ENCODE measurements around the gene ETFDH.
"Not testable (repeated sequence)": the region's sequence is repeated elsewhere in the genome, so short reads cannot be mapped to it uniquely, and the experiment has no call there.

Gene ETFDH

GRCh38 chr4:158678767-158679166, 6.7 kb downstream of the ETFDH start:
- no peak for TF ChIP-seq CTCF (IDR thresholded peaks at IDR 0.05; ENCODE audit: borderline replicate concordance, insufficient read depth, low read depth, low read length)
- H3K4me3 ChIP-seq (ENCODE audit: low read depth, low read length), result no peak overlapping the region

- TF ChIP-seq CTCF (IDR thresholded peaks at IDR 0.05; ENCODE audit: borderline replicate concordance, insufficient read depth, low read depth, low read length), result no peak
- no peak overlapping the region for H3K4me3 ChIP-seq (ENCODE audit: low read depth, low read length)
Measured at GRCh38 chr4:158681629-158682028, 9.5 kb downstream of the ETFDH start.

- H3K4me3 ChIP-seq (ENCODE audit: low read depth, low read length), result no peak overlapping the region
- TF ChIP-seq CTCF (IDR thresholded peaks at IDR 0.05; ENCODE audit: borderline replicate concordance, insufficient read depth, low read depth, low read length), result no peak
Measured at GRCh38 chr4:158682066-158682465, 10.0 kb downstream of the ETFDH start.

GRCh38 chr4:158688813-158689212, 16.7 kb downstream of the ETFDH start:
- no peak overlapping the region for H3K4me3 ChIP-seq (ENCODE audit: low read depth, low read length)
- no peak for TF ChIP-seq CTCF (IDR thresholded peaks at IDR 0.05; ENCODE audit: borderline replicate concordance, insufficient read depth, low read depth, low read length)

- no peak overlapping the region for H3K4me3 ChIP-seq (ENCODE audit: low read depth, low read length)
- TF ChIP-seq CTCF (IDR thresholded peaks at IDR 0.05; ENCODE audit: borderline replicate concordance, insufficient read depth, low read depth, low read length), result no peak
Measured at GRCh38 chr4:158704274-158704673, 32.2 kb downstream of the ETFDH start.

GRCh38 chr4:158710814-158711213, 38.7 kb downstream of the ETFDH start:
- no peak for TF ChIP-seq CTCF (IDR thresholded peaks at IDR 0.05; ENCODE audit: borderline replicate concordance, insufficient read depth, low read depth, low read length)

GRCh38 chr4:158712622-158713021, 40.5 kb downstream of the ETFDH start:
- H3K4me3 ChIP-seq (ENCODE audit: low read depth, low read length), result not testable (repeated sequence)

More at GRCh38 chr4:158710814-158711213, 38.7 kb downstream of the ETFDH start:
- H3K4me3 ChIP-seq (ENCODE audit: low read depth, low read length), result no peak overlapping the region

- TF ChIP-seq CTCF (IDR thresholded peaks at IDR 0.05; ENCODE audit: borderline replicate concordance, insufficient read depth, low read depth, low read length), result no peak
Measured at GRCh38 chr4:158714937-158715336, 42.8 kb downstream of the ETFDH start.

More at GRCh38 chr4:158714937-158715336, 42.8 kb downstream of the ETFDH start:
- H3K4me3 ChIP-seq (ENCODE audit: low read depth, low read length), result no peak overlapping the region
